ENCODE measurements around the gene CALHM4. TPM values are rescaled to one million over a fixed set of nuclear protein-coding genes. Genes with fewer than 3 reads are reported as not detected.

Gene CALHM4
- total RNA-seq, 1 experiment from 2014 or later = 1.8 TPM

GRCh38 chr6:116535109-116535508 lies 18.4 kb upstream of the CALHM4 start:
- H3K4me3 Mint-ChIP-seq (ENCODE audit: unreplicated experiment) = no peak overlapping the region
- no TSS peak for BruUV-seq (replicated peaks)

GRCh38 chr6:116536216-116536621 lies 17.3 kb upstream of the CALHM4 start:
- no peak overlapping the region for H3K27ac Mint-ChIP-seq (ENCODE audit: unreplicated experiment)
- POLR2A ChIA-PET = no interaction called here
- no peak overlapping the region for H3K4me3 ChIP-seq (ENCODE audit: low read depth, low read length)
- H3K27me3 ChIP-seq (replicated peaks; ENCODE audit: control insufficient read depth, insufficient read depth, low read length) = no peaks in the 10 kb centered on the region
- H3K36me3 ChIP-seq (ENCODE audit: control insufficient read depth, insufficient read depth, low read length) = no peaks in the 10 kb centered on the region
- H3K9me3 Mint-ChIP-seq (ENCODE audit: unreplicated experiment) = no peaks in the 10 kb centered on the region
- peak; percentile 60 to 62 for TF ChIP-seq CTCF (IDR thresholded peaks at IDR 0.05; ENCODE audit: insufficient read depth in 1 of 2, low read depth in 1 of 2, low read length in 1 of 2, severe bottlenecking in 1 of 2, unreplicated experiment in 1 of 2)
- CTCF ChIA-PET = no interaction called here
- H3K9me3 ChIP-seq = no peaks in the 10 kb centered on the region
- peak in 1 of 2 experiments; percentile 56 for DNase-seq
- no peaks in the 10 kb centered on the region for H3K27me3 Mint-ChIP-seq (ENCODE audit: insufficient read depth, unreplicated experiment)
- H3K4me1 Mint-ChIP-seq (ENCODE audit: low read depth, unreplicated experiment) = peaks cover 3% of the 10 kb centered on the region
- H3K36me3 Mint-ChIP-seq (ENCODE audit: insufficient read depth, unreplicated experiment) = no peaks in the 10 kb centered on the region
- peaks cover 8% of the 10 kb centered on the region for H3K4me1 ChIP-seq
- intact Hi-C loops (cut with micrococcal nuclease; ENCODE audit: unreplicated experiment) = loop anchor here (1.0 to 10.0 kb wide), 3 partner anchors 25 to 309 kb away; no protein-coding TSS in a partner anchor
- BruUV-seq (replicated peaks) = no TSS peak
- no peak overlapping the region for H3K4me3 Mint-ChIP-seq (ENCODE audit: unreplicated experiment)

More at GRCh38 chr6:116535109-116535508, 18.4 kb upstream of the CALHM4 start:
- DNase-seq = no peak
- Mint-ChIP-seq H3K27ac (ENCODE audit: unreplicated experiment) (no peak overlapping the region), H3K27me3 (ENCODE audit: insufficient read depth, unreplicated experiment) (no peaks in the 10 kb centered on the region), H3K9me3 (ENCODE audit: unreplicated experiment) (no peaks in the 10 kb centered on the region), H3K4me1 (ENCODE audit: low read depth, unreplicated experiment) (peaks cover 12% of the 10 kb centered on the region), H3K36me3 (ENCODE audit: insufficient read depth, unreplicated experiment) (no peaks in the 10 kb centered on the region)
- Histone ChIP-seq H3K4me3 (ENCODE audit: low read depth, low read length) (no peak overlapping the region), H3K36me3 (ENCODE audit: control insufficient read depth, insufficient read depth, low read length) (no peaks in the 10 kb centered on the region), H3K9me3 (no peaks in the 10 kb centered on the region), H3K27me3 (replicated peaks; ENCODE audit: control insufficient read depth, insufficient read depth, low read length) (no peaks in the 10 kb centered on the region), H3K4me1 (peaks cover 13% of the 10 kb centered on the region)
- intact Hi-C loops (cut with micrococcal nuclease; ENCODE audit: unreplicated experiment) = loop anchor here (10.0 kb wide), 1 partner anchor 310 kb away; no protein-coding TSS in a partner anchor
- ChIA-PET CTCF (interaction anchor here (1.1 to 1.2 kb wide), 2 partner anchors 19 to 24 kb away, joined by 4 to 7 read pairs; partner anchors contain the start of genes CALHM4 and CALHM5), POLR2A (no interaction called here)
- no peak for TF ChIP-seq CTCF (IDR thresholded peaks at IDR 0.05; ENCODE audit: insufficient read depth in 1 of 2, low read depth in 1 of 2, low read length in 1 of 2, severe bottlenecking in 1 of 2, unreplicated experiment in 1 of 2)

GRCh38 chr6:116542426-116542825 lies 11.1 kb upstream of the CALHM4 start:
- H3K4me1 ChIP-seq = no peaks in the 10 kb centered on the region
- no peaks in the 10 kb centered on the region for H3K27me3 ChIP-seq (replicated peaks; ENCODE audit: control insufficient read depth, insufficient read depth, low read length)
- TF ChIP-seq CTCF (IDR thresholded peaks at IDR 0.05; ENCODE audit: insufficient read depth in 1 of 2, low read depth in 1 of 2, low read length in 1 of 2, severe bottlenecking in 1 of 2, unreplicated experiment in 1 of 2) = no peak
- Mint-ChIP-seq H3K27me3 (ENCODE audit: insufficient read depth, unreplicated experiment) (no peaks in the 10 kb centered on the region), H3K4me1 (ENCODE audit: low read depth, unreplicated experiment) (no peaks in the 10 kb centered on the region), H3K9me3 (ENCODE audit: unreplicated experiment) (no peaks in the 10 kb centered on the region), H3K4me3 (ENCODE audit: unreplicated experiment) (no peak overlapping the region), H3K36me3 (ENCODE audit: insufficient read depth, unreplicated experiment) (no peaks in the 10 kb centered on the region), H3K27ac (ENCODE audit: unreplicated experiment) (no peak overlapping the region)
- DNase-seq = no peak
- BruUV-seq (replicated peaks) = no TSS peak
- intact Hi-C loops (cut with micrococcal nuclease; ENCODE audit: unreplicated experiment) = no loop called here
- H3K9me3 ChIP-seq = no peaks in the 10 kb centered on the region
- no peaks in the 10 kb centered on the region for H3K36me3 ChIP-seq (ENCODE audit: control insufficient read depth, insufficient read depth, low read length)
- no peak overlapping the region for H3K4me3 ChIP-seq (ENCODE audit: low read depth, low read length)
- CTCF ChIA-PET = no interaction called here
- POLR2A ChIA-PET = no interaction called here
